Fibroblast of lung (primary cell): ENCODE measurements around the gene PDE3B. TPM values are rescaled to one million over a fixed set of nuclear protein-coding genes. Genes with fewer than 3 reads are reported as not detected.
A peak's percentile ranks its signal among the peaks of the same experiment; 100 is the strongest.

Source experiments
- DNase-seq, 2 donors: peaks; one replicate each; pipeline versions ENCODE4 v3.0.0 to v3.0.0-alpha.2; 2010; ENCODE audit warnings: low read depth in 2 of 2
- H2AFZ ChIP-seq: 2 replicates; pipeline ENCODE4 v1.5.1; 2012; ENCODE audit warnings: low read length, control low read depth, inconsistent platforms
- H3K27ac ChIP-seq: 2 replicates; pipeline ENCODE4 v1.5.1; 2011; ENCODE audit warnings: low read length, control low read depth; ENCODE audit not compliant: insufficient read depth
- H3K27me3 ChIP-seq: 2 replicates; pipeline ENCODE4 v1.5.1; 2011; ENCODE audit warnings: mild to moderate bottlenecking, low read length; ENCODE audit not compliant: control insufficient read depth, insufficient read depth
- H3K36me3 ChIP-seq: 2 replicates; pipeline ENCODE4 v1.5.1; 2011; ENCODE audit warnings: low read length; ENCODE audit not compliant: control insufficient read depth, insufficient read depth
- H3K4me1 ChIP-seq: 2 replicates; pipeline ENCODE4 v1.5.1; 2011; ENCODE audit warnings: low read length; ENCODE audit not compliant: control insufficient read depth, insufficient read depth; ENCODE audit errors: extremely low read depth
- H3K4me2 ChIP-seq: 2 replicates; pipeline ENCODE4 v1.5.1; 2011; ENCODE audit warnings: low read length, control low read depth; ENCODE audit not compliant: insufficient read depth; ENCODE audit errors: extremely low read depth
- H3K4me3 ChIP-seq, 4 experiments: fragments of 200-600 bp in 1 of 4; sonication (generic) in 1 of 4; replicated peaks in 1 of 4; 2 replicates each; pipeline ENCODE4 v1.5.1; 2011 to 2016; ENCODE audit warnings: low read length in 4 of 4, low read depth in 3 of 4, mild to moderate bottlenecking in 3 of 4, control low read depth in 2 of 4, inconsistent platforms in 1 of 4, mixed read lengths in 1 of 4; ENCODE audit not compliant: insufficient read depth in 1 of 4; ENCODE audit errors: control extremely low read depth in 1 of 4
- H3K79me2 ChIP-seq: 2 replicates; pipeline ENCODE4 v1.5.1; 2012; ENCODE audit warnings: mild to moderate bottlenecking, low read length, inconsistent platforms; ENCODE audit not compliant: control insufficient read depth, insufficient read depth
- H3K9ac ChIP-seq: 2 replicates; pipeline ENCODE4 v1.5.1; 2011; ENCODE audit warnings: mild to moderate bottlenecking, low read length, control low read depth; ENCODE audit not compliant: insufficient read depth
- H3K9me3 ChIP-seq: 2 replicates; pipeline ENCODE4 v1.5.1; 2012; ENCODE audit warnings: low read depth, low read length; ENCODE audit not compliant: control insufficient read depth, insufficient read depth
- H4K20me1 ChIP-seq: 2 replicates; pipeline ENCODE4 v1.5.1; 2011; ENCODE audit warnings: low read length; ENCODE audit not compliant: control insufficient read depth, insufficient read depth; ENCODE audit errors: extremely low read depth
- EZH2 ChIP-seq: IDR thresholded peaks from 2 replicates; pipeline ENCODE4 v1.5.1; 2012; ENCODE audit warnings: low read length, control low read depth, mild to moderate bottlenecking; ENCODE audit errors: missing control alignments
- polyA plus RNA-seq, 2 donors: library from polyadenylated mRNA; depleted of rRNA in 1 of 2; stranded (reverse) in 1 of 2; unstranded in 1 of 2; fragments of >200 nt; gene quantifications; 2 replicates each; pipeline ENCODE4 v1.2.1, GENCODE V29; 2011 to 2012; ENCODE audit warnings: missing spikeins in 1 of 2
- total RNA-seq: library from RNA; depleted of rRNA; stranded (reverse); fragments of >200 nt; gene quantifications from 2 replicates; pipeline ENCODE4 v1.2.1, GENCODE V29; 2014
- TF ChIP-seq, protein P1 (sequence below), 2 donors: IDR thresholded peaks in 1 of 2; conservative IDR thresholded peaks in 1 of 2; 1 replicate in 1 of 2; 2 replicates in 1 of 2; pipeline ENCODE4 v1.5.1; 2011 to 2012; ENCODE audit warnings: low read length in 2 of 2, control low read depth in 1 of 2, inconsistent platforms in 1 of 2, low read depth in 1 of 2, mild to moderate bottlenecking in 1 of 2

PDE3B gene
- total and polyA plus RNA-seq, 2 donors (not counting 1 experiment from before 2014, with no cell fraction given), result 0.43 to 11.2 TPM

DNA sequence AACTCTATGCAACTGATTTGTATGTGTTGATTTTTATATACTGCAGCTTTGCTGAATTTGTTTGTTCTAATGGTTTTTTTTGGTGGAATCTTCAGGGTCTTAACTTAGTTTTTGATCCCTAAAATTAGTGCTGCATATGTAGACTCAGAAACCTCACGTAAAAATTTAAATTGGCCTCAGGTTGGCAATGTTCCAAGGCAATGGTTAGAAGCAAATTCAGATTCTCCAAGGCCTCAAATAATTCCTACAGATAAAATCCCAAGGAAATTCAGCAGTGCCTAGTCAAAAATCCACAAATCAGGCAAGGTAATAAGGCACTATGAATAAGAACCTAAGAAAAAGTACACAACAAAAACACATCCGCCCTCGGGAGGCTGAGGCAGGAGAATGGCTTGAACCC, 9.5 kb downstream of the PDE3B start:
- DNase-seq, result no peak
- H3K4me1 ChIP-seq, result no peaks in the 10 kb centered on the region
- TF ChIP-seq, protein P1, sequence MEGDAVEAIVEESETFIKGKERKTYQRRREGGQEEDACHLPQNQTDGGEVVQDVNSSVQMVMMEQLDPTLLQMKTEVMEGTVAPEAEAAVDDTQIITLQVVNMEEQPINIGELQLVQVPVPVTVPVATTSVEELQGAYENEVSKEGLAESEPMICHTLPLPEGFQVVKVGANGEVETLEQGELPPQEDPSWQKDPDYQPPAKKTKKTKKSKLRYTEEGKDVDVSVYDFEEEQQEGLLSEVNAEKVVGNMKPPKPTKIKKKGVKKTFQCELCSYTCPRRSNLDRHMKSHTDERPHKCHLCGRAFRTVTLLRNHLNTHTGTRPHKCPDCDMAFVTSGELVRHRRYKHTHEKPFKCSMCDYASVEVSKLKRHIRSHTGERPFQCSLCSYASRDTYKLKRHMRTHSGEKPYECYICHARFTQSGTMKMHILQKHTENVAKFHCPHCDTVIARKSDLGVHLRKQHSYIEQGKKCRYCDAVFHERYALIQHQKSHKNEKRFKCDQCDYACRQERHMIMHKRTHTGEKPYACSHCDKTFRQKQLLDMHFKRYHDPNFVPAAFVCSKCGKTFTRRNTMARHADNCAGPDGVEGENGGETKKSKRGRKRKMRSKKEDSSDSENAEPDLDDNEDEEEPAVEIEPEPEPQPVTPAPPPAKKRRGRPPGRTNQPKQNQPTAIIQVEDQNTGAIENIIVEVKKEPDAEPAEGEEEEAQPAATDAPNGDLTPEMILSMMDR (conservative IDR thresholded peaks at IDR 0.05 in 1 of 2, IDR thresholded peaks at IDR 0.05 in 1 of 2; ENCODE audit: low read depth in 1 of 2, low read length in 2 of 2), result no peak
- TF ChIP-seq EZH2, result no peak
- H2AFZ ChIP-seq, result no peak overlapping the region
- H3K79me2 ChIP-seq, result no peaks in the 10 kb centered on the region
- H4K20me1 ChIP-seq, result no peaks in the 10 kb centered on the region
- H3K4me3 ChIP-seq, result no peak overlapping the region
- no peaks in the 10 kb centered on the region for H3K36me3 ChIP-seq
- no peaks in the 10 kb centered on the region for H3K27me3 ChIP-seq
- no peaks in the 10 kb centered on the region for H3K9me3 ChIP-seq
- H3K9ac ChIP-seq, result no peak overlapping the region
- H3K4me2 ChIP-seq, result no peak overlapping the region
- no peak overlapping the region for H3K27ac ChIP-seq

DNA sequence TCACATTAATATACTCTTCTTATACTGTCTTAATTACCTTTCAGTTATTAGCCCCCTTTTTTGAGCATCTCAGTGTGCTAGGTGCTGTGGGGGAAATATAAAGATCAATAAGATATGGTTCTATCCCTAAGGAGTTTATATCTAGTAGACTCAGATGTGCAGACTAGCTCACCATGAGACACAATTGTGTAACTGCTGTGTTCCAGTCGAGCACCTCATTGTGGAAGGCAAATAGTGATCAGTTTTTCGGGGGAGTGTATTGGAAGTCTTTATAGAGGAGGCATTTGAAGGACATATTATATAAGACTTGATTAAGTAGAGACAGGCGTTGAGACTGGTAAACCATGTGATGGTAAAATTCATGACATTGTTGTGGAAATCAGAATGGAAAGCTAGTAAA, 11.8 kb downstream of the PDE3B start:
- no peak for DNase-seq
- Histone ChIP-seq H3K4me2 (no peak overlapping the region), H3K4me1 (no peaks in the 10 kb centered on the region), H3K27me3 (no peaks in the 10 kb centered on the region), H2AFZ (no peak overlapping the region), H3K9me3 (no peaks in the 10 kb centered on the region), H3K79me2 (no peaks in the 10 kb centered on the region), H4K20me1 (no peaks in the 10 kb centered on the region), H3K9ac (no peak overlapping the region), H3K4me3 (no peak overlapping the region), H3K36me3 (no peaks in the 10 kb centered on the region), H3K27ac (no peak overlapping the region)
- TF ChIP-seq, protein P1 (conservative IDR thresholded peaks at IDR 0.05 in 1 of 2, IDR thresholded peaks at IDR 0.05 in 1 of 2; ENCODE audit: low read depth in 1 of 2, low read length in 2 of 2), result no peak
- no peak for TF ChIP-seq EZH2

DNA sequence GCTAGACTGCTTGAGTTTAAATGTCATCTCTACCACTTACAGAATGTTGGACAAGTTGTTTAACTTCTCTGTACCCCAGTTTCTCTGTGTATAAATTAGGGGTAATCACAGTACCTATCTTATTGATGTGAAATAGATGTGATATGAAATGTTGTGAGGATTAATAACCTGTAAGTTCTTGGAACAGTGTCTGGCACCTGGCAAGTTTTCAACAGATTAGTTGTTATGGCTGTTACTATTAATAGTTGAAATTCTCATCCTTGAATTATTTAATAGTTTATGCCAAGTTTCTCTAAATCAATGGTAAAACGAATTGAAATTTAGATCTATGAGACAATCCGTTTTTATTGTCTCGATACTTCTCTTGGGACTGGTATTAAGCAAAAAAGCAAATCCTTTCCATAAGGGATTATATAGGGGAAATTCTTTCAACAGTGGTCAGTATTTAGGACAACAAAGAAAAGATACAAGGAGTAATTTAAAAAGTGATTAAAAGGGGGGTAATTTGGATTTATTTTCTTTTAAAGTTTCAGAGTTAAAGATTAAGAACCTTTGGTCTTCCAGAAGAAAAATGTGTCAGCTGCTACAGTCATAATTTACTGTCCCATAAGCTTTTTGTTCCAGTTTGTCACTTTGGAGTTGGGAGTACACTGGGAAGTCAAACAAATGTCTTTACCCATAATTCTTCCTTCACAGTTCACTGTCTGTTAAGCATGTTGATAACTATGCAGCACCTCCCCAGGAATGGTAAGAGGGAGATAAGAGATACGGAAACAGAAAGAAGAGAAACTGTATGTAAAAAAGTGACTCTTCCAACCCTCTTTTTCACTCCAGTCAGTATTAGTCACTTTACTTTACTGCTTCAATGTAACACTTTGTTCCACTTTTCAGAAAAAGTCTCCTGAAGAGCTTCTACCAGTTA, 13.2 kb downstream of the PDE3B start:
- DNase-seq, result no peak
- no peaks in the 10 kb centered on the region for H3K79me2 ChIP-seq
- H2AFZ ChIP-seq, result no peak overlapping the region
- H3K27me3 ChIP-seq, result no peaks in the 10 kb centered on the region
- H3K4me2 ChIP-seq, result peak overlapping the region; percentile 13
- TF ChIP-seq, protein P1 (conservative IDR thresholded peaks at IDR 0.05 in 1 of 2, IDR thresholded peaks at IDR 0.05 in 1 of 2; ENCODE audit: low read depth in 1 of 2, low read length in 2 of 2), result no peak
- no peak for TF ChIP-seq EZH2
- no peak overlapping the region for H3K27ac ChIP-seq
- no peaks in the 10 kb centered on the region for H4K20me1 ChIP-seq
- H3K4me1 ChIP-seq, result no peaks in the 10 kb centered on the region
- no peaks in the 10 kb centered on the region for H3K36me3 ChIP-seq
- H3K9ac ChIP-seq, result no peak overlapping the region
- H3K9me3 ChIP-seq, result no peaks in the 10 kb centered on the region
- H3K4me3 ChIP-seq, result no peak overlapping the region
